ENCODE results near the gene PHLDA3.

Gene PHLDA3

GRCh38 chr1:201422436-201423030 is 46.5 kb downstream of the PHLDA3 start:
- Histone ChIP-seq H2BK5ac (ENCODE audit: low read depth, low read length, poor library complexity, severe bottlenecking) (no peak overlapping the region), H2BK15ac (ENCODE audit: low read depth, poor library complexity, severe bottlenecking) (no peak overlapping the region), H3K4me3 (ENCODE audit: insufficient read depth in 1 of 2, low read depth in 1 of 2, low read length in 2 of 2) (no peak overlapping the region), H2AK5ac (ENCODE audit: low read length, severe bottlenecking) (no peak overlapping the region), H3K27ac (ENCODE audit: low read length, poor library complexity, severe bottlenecking) (no peak overlapping the region), H3K14ac (ENCODE audit: low read length in 2 of 2) (no peak overlapping the region), H3K23ac (ENCODE audit: low read length in 2 of 2) (no peak overlapping the region), H4K91ac (ENCODE audit: low read length) (no peak overlapping the region), H3K4me2 (ENCODE audit: low read length, poor library complexity, severe bottlenecking) (no peak overlapping the region), H3K4ac (ENCODE audit: low read depth in 1 of 2, low read length in 2 of 2) (no peak overlapping the region), H3K18ac (ENCODE audit: low read depth in 1 of 2, low read length in 2 of 2) (no peak overlapping the region), H2BK120ac (ENCODE audit: low read depth, low read length) (no peak overlapping the region), H3K36me3 (ENCODE audit: control insufficient read depth in 1 of 2, insufficient read depth in 2 of 2, low read depth in 1 of 2, low read length in 2 of 2) (no peaks in the 10 kb centered on the region), H3K27me3 (ENCODE audit: control insufficient read depth in 1 of 2, insufficient read depth in 1 of 2, low read length in 2 of 2) (peaks cover 0 to 46% of the 10 kb centered on the region in 2 experiments), H2AFZ (ENCODE audit: low read depth, low read length) (no peak overlapping the region), H2BK12ac (ENCODE audit: low read length in 2 of 2) (no peak overlapping the region), H3K79me1 (replicated peaks; ENCODE audit: low read length, poor library complexity, severe bottlenecking) (no peaks in the 10 kb centered on the region), H3K9ac (ENCODE audit: low read length) (no peak overlapping the region), H3K4me1 (ENCODE audit: control insufficient read depth, insufficient read depth, low read depth, low read length) (peaks cover 33% of the 10 kb centered on the region), H4K8ac (ENCODE audit: low read length) (no peak overlapping the region), H3K9me3 (ENCODE audit: control insufficient read depth, low read length) (peaks cover 4% of the 10 kb centered on the region)
- WGBS, result 87% methylated on average over 5 of the region's 6 CpGs
- no peak for DNase-seq

GRCh38 chr1:201422026-201422425 is 47.0 kb downstream of the PHLDA3 start:
- H4K91ac ChIP-seq (ENCODE audit: low read length), result no peak overlapping the region
- H2AK5ac ChIP-seq (ENCODE audit: low read length, severe bottlenecking), result no peak overlapping the region
- H3K4me3 ChIP-seq (ENCODE audit: insufficient read depth in 1 of 2, low read depth in 1 of 2, low read length in 2 of 2), result no peak overlapping the region
- H2BK15ac ChIP-seq (ENCODE audit: low read depth, poor library complexity, severe bottlenecking), result no peak overlapping the region
- no peak overlapping the region for H3K9ac ChIP-seq (ENCODE audit: low read length)
- H3K27ac ChIP-seq (ENCODE audit: low read length, poor library complexity, severe bottlenecking), result no peak overlapping the region
- H3K23ac ChIP-seq (ENCODE audit: low read length in 2 of 2), result no peak overlapping the region
- no peak overlapping the region for H3K18ac ChIP-seq (ENCODE audit: low read depth in 1 of 2, low read length in 2 of 2)
- H3K36me3 ChIP-seq (ENCODE audit: control insufficient read depth in 1 of 2, insufficient read depth in 2 of 2, low read depth in 1 of 2, low read length in 2 of 2), result no peaks in the 10 kb centered on the region
- H3K4ac ChIP-seq (ENCODE audit: low read depth in 1 of 2, low read length in 2 of 2), result no peak overlapping the region
- H3K4me1 ChIP-seq (ENCODE audit: control insufficient read depth, insufficient read depth, low read depth, low read length), result peaks cover 33% of the 10 kb centered on the region
- 55% methylated on average over 3 of the region's 3 CpGs for WGBS
- no peak overlapping the region for H3K14ac ChIP-seq (ENCODE audit: low read length in 2 of 2)
- H4K8ac ChIP-seq (ENCODE audit: low read length), result no peak overlapping the region
- no peak overlapping the region for H2AFZ ChIP-seq (ENCODE audit: low read depth, low read length)
- no peak overlapping the region for H2BK12ac ChIP-seq (ENCODE audit: low read length in 2 of 2)
- DNase-seq, result no peak
- H3K9me3 ChIP-seq (ENCODE audit: control insufficient read depth, low read length), result peaks cover 4% of the 10 kb centered on the region
- no peak overlapping the region for H3K4me2 ChIP-seq (ENCODE audit: low read length, poor library complexity, severe bottlenecking)
- peaks cover 0 to 51% of the 10 kb centered on the region in 2 experiments for H3K27me3 ChIP-seq (ENCODE audit: control insufficient read depth in 1 of 2, insufficient read depth in 1 of 2, low read length in 2 of 2)
- no peaks in the 10 kb centered on the region for H3K79me1 ChIP-seq (replicated peaks; ENCODE audit: low read length, poor library complexity, severe bottlenecking)
- no peak overlapping the region for H2BK5ac ChIP-seq (ENCODE audit: low read depth, low read length, poor library complexity, severe bottlenecking)
- H2BK120ac ChIP-seq (ENCODE audit: low read depth, low read length), result no peak overlapping the region

- Histone ChIP-seq H2AFZ (ENCODE audit: low read depth, low read length) (no peak overlapping the region), H3K36me3 (ENCODE audit: control insufficient read depth in 1 of 2, insufficient read depth in 2 of 2, low read depth in 1 of 2, low read length in 2 of 2) (no peaks in the 10 kb centered on the region), H4K91ac (ENCODE audit: low read length) (no peak overlapping the region), H2BK5ac (ENCODE audit: low read depth, low read length, poor library complexity, severe bottlenecking) (no peak overlapping the region), H3K79me1 (replicated peaks; ENCODE audit: low read length, poor library complexity, severe bottlenecking) (no peaks in the 10 kb centered on the region), H3K4ac (ENCODE audit: low read depth in 1 of 2, low read length in 2 of 2) (no peak overlapping the region), H2BK12ac (ENCODE audit: low read length in 2 of 2) (no peak overlapping the region), H3K4me3 (ENCODE audit: insufficient read depth in 1 of 2, low read depth in 1 of 2, low read length in 2 of 2) (no peak overlapping the region), H3K4me2 (ENCODE audit: low read length, poor library complexity, severe bottlenecking) (no peak overlapping the region), H3K4me1 (ENCODE audit: control insufficient read depth, insufficient read depth, low read depth, low read length) (peaks cover 32% of the 10 kb centered on the region), H2BK120ac (ENCODE audit: low read depth, low read length) (no peak overlapping the region), H3K23ac (ENCODE audit: low read length in 2 of 2) (no peak overlapping the region), H3K27me3 (ENCODE audit: control insufficient read depth in 1 of 2, insufficient read depth in 1 of 2, low read length in 2 of 2) (peaks cover 0 to 60% of the 10 kb centered on the region in 2 experiments), H3K9ac (ENCODE audit: low read length) (no peak overlapping the region), H3K18ac (ENCODE audit: low read depth in 1 of 2, low read length in 2 of 2) (no peak overlapping the region), H3K9me3 (ENCODE audit: control insufficient read depth, low read length) (peaks cover 5% of the 10 kb centered on the region), H3K14ac (ENCODE audit: low read length in 2 of 2) (no peak overlapping the region), H3K27ac (ENCODE audit: low read length, poor library complexity, severe bottlenecking) (peak overlapping the region; percentile 1), H2AK5ac (ENCODE audit: low read length, severe bottlenecking) (peak overlapping the region; percentile 76), H4K8ac (ENCODE audit: low read length) (no peak overlapping the region), H2BK15ac (ENCODE audit: low read depth, poor library complexity, severe bottlenecking) (no peak overlapping the region)
- WGBS, result 80% methylated on average over 7 of the region's 8 CpGs
- no peak for DNase-seq
Measured at GRCh38 chr1:201421041-201421440, 47.9 kb downstream of the PHLDA3 start.

- Histone ChIP-seq H3K14ac (ENCODE audit: low read length in 2 of 2) (no peak overlapping the region), H2BK5ac (ENCODE audit: low read depth, low read length, poor library complexity, severe bottlenecking) (no peak overlapping the region), H2BK120ac (ENCODE audit: low read depth, low read length) (no peak overlapping the region), H3K4me2 (ENCODE audit: low read length, poor library complexity, severe bottlenecking) (no peak overlapping the region), H3K9ac (ENCODE audit: low read length) (no peak overlapping the region), H3K18ac (ENCODE audit: low read depth in 1 of 2, low read length in 2 of 2) (no peak overlapping the region), H4K91ac (ENCODE audit: low read length) (no peak overlapping the region), H2AK5ac (ENCODE audit: low read length, severe bottlenecking) (peak overlapping the region; percentile 76), H3K36me3 (ENCODE audit: control insufficient read depth in 1 of 2, insufficient read depth in 2 of 2, low read depth in 1 of 2, low read length in 2 of 2) (no peaks in the 10 kb centered on the region), H3K9me3 (ENCODE audit: control insufficient read depth, low read length) (peaks cover 9% of the 10 kb centered on the region), H3K79me1 (replicated peaks; ENCODE audit: low read length, poor library complexity, severe bottlenecking) (no peaks in the 10 kb centered on the region), H2BK15ac (ENCODE audit: low read depth, poor library complexity, severe bottlenecking) (no peak overlapping the region), H3K4me1 (ENCODE audit: control insufficient read depth, insufficient read depth, low read depth, low read length) (peaks cover 32% of the 10 kb centered on the region), H4K8ac (ENCODE audit: low read length) (no peak overlapping the region), H3K27ac (ENCODE audit: low read length, poor library complexity, severe bottlenecking) (no peak overlapping the region), H2BK12ac (ENCODE audit: low read length in 2 of 2) (no peak overlapping the region), H3K4ac (ENCODE audit: low read depth in 1 of 2, low read length in 2 of 2) (no peak overlapping the region), H3K4me3 (ENCODE audit: insufficient read depth in 1 of 2, low read depth in 1 of 2, low read length in 2 of 2) (no peak overlapping the region), H2AFZ (ENCODE audit: low read depth, low read length) (no peak overlapping the region), H3K23ac (ENCODE audit: low read length in 2 of 2) (no peak overlapping the region), H3K27me3 (ENCODE audit: control insufficient read depth in 1 of 2, insufficient read depth in 1 of 2, low read length in 2 of 2) (peaks cover 0 to 64% of the 10 kb centered on the region in 2 experiments)
- WGBS, result 84% methylated on average over 7 of the region's 7 CpGs
- DNase-seq, result no peak
Measured at GRCh38 chr1:201420608-201421002, 48.4 kb downstream of the PHLDA3 start.
